H9 (cell line): ENCODE results near the gene TJP2. TPM values are rescaled to one million over a fixed set of nuclear protein-coding genes. Genes with fewer than 3 reads are reported as not detected.

ENCODE experiments used
- DNase-seq: peaks from one replicate; pipeline ENCODE4 v3.0.0-alpha.2; 2017
- H2AFZ ChIP-seq: one replicate; pipeline ENCODE4 v1.6.1; 2013; ENCODE audit warnings: mild to moderate bottlenecking, low read length, control low read depth, moderate library complexity
- H2AK5ac ChIP-seq: 2 replicates; pipeline ENCODE4 v1.6.1; 2013; ENCODE audit warnings: low read length, control low read depth, mixed read lengths; ENCODE audit not compliant: insufficient read length
- H2BK120ac ChIP-seq: one replicate; pipeline ENCODE4 v1.6.1; 2013; ENCODE audit warnings: low read depth, mild to moderate bottlenecking, low read length, control low read depth, inconsistent platforms; ENCODE audit not compliant: poor library complexity, severe bottlenecking
- H2BK12ac ChIP-seq: 2 replicates; pipeline ENCODE4 v1.6.1; 2013; ENCODE audit warnings: low read length, control low read depth, mixed read lengths, low read depth; ENCODE audit not compliant: insufficient read length
- H2BK15ac ChIP-seq: 2 replicates; pipeline ENCODE4 v1.6.1; 2013; ENCODE audit warnings: low read depth, low read length, control low read depth
- H2BK20ac ChIP-seq: one replicate; pipeline ENCODE4 v1.6.1; 2013; ENCODE audit warnings: low read depth, mild to moderate bottlenecking, low read length, control low read depth, inconsistent platforms; ENCODE audit not compliant: poor library complexity, severe bottlenecking
- H2BK5ac ChIP-seq: 2 replicates; pipeline ENCODE4 v1.6.1; 2013; ENCODE audit warnings: low read length, control low read depth, mixed read lengths; ENCODE audit not compliant: insufficient read length
- H3K14ac ChIP-seq: 2 replicates; pipeline ENCODE4 v1.6.1; 2013; ENCODE audit warnings: low read length, control low read depth; ENCODE audit not compliant: insufficient read depth
- H3K18ac ChIP-seq: 2 replicates; pipeline ENCODE4 v1.6.1; 2013; ENCODE audit warnings: low read depth, mild to moderate bottlenecking, mixed read lengths, low read length, control low read depth; ENCODE audit not compliant: insufficient read length
- H3K23ac ChIP-seq: 2 replicates; pipeline ENCODE4 v1.6.1; 2013; ENCODE audit warnings: low read length, control low read depth, mixed read lengths, low read depth; ENCODE audit not compliant: insufficient read length
- H3K23me2 ChIP-seq: 2 replicates; pipeline ENCODE4 v1.6.1; 2013; ENCODE audit warnings: low read depth, mild to moderate bottlenecking, mixed read lengths, low read length, control low read depth; ENCODE audit not compliant: insufficient read length, poor library complexity, severe bottlenecking
- H3K27ac ChIP-seq: 2 replicates; pipeline ENCODE4 v1.5.1; 2013; ENCODE audit warnings: low read length, control low read depth, mixed read lengths, low read depth; ENCODE audit not compliant: insufficient read length
- H3K27me3 ChIP-seq: 2 replicates; pipeline ENCODE4 v1.6.1; 2013; ENCODE audit warnings: low read length, control low read depth, inconsistent platforms; ENCODE audit not compliant: insufficient read depth
- H3K4ac ChIP-seq: 2 replicates; pipeline ENCODE4 v1.6.1; 2013; ENCODE audit warnings: low read depth, mild to moderate bottlenecking, control low read depth, inconsistent platforms, low read length, moderate library complexity
- H3K4me1 ChIP-seq: 2 replicates; pipeline ENCODE4 v1.6.1; 2013; ENCODE audit warnings: low read length, control low read depth, inconsistent platforms; ENCODE audit not compliant: insufficient read depth
- H3K4me2 ChIP-seq: 2 replicates; pipeline ENCODE4 v1.6.1; 2013; ENCODE audit warnings: low read length, control low read depth, mixed read lengths; ENCODE audit not compliant: insufficient read length, insufficient read depth
- H3K56ac ChIP-seq: 2 replicates; pipeline ENCODE4 v1.6.1; 2013; ENCODE audit warnings: low read depth, mild to moderate bottlenecking, mixed read lengths, low read length, control low read depth; ENCODE audit not compliant: insufficient read length
- H3K79me1 ChIP-seq: 2 replicates; pipeline ENCODE4 v1.6.1; 2013; ENCODE audit warnings: low read depth, mild to moderate bottlenecking, moderate library complexity, low read length, control low read depth, inconsistent platforms; ENCODE audit not compliant: insufficient read depth, poor library complexity, severe bottlenecking
- H3K79me2 ChIP-seq: 2 replicates; pipeline ENCODE4 v1.6.1; 2013; ENCODE audit warnings: low read length, control low read depth, inconsistent platforms; ENCODE audit not compliant: insufficient read depth
- H3K9ac ChIP-seq: 2 replicates; pipeline ENCODE4 v1.6.1; 2013; ENCODE audit warnings: low read length, control low read depth, mixed read lengths; ENCODE audit not compliant: insufficient read length; ENCODE audit errors: extremely low read depth
- H3K9me3 ChIP-seq: one replicate; pipeline ENCODE4 v1.6.1; 2013; ENCODE audit warnings: low read depth, low read length, inconsistent platforms; ENCODE audit not compliant: control insufficient read depth
- H3T11ph ChIP-seq: one replicate; pipeline ENCODE4 v1.6.1; 2013; ENCODE audit warnings: mild to moderate bottlenecking, low read length, control low read depth, inconsistent platforms
- H4K20me1 ChIP-seq: one replicate; pipeline ENCODE4 v1.6.1; 2013; ENCODE audit not compliant: control insufficient read depth, insufficient read length, insufficient read depth
- H4K5ac ChIP-seq: 2 replicates; pipeline ENCODE4 v1.6.1; 2013; ENCODE audit warnings: low read depth, mild to moderate bottlenecking, mixed read lengths, low read length, control low read depth; ENCODE audit not compliant: insufficient read length
- H4K8ac ChIP-seq: replicated peaks from 2 replicates; pipeline ENCODE4 v1.6.1; 2013; ENCODE audit warnings: low read length, control low read depth, mixed read lengths, low read depth; ENCODE audit not compliant: insufficient read length
- H4K91ac ChIP-seq: 2 replicates; pipeline ENCODE4 v1.6.1; 2013; ENCODE audit warnings: low read depth, mild to moderate bottlenecking, moderate library complexity, mixed read lengths, low read length, control low read depth; ENCODE audit not compliant: insufficient read length
- H3K27ac Mint-ChIP-seq, 3 experiments: 2 replicates in 2 of 3; 3 replicates in 1 of 3; pipeline ENCODE4 v1.8.0; 2020 to 2021; ENCODE audit warnings: mixed read lengths in 3 of 3, mild to moderate bottlenecking in 1 of 3, moderate library complexity in 1 of 3
- H3K27me3 Mint-ChIP-seq: 2 replicates; pipeline ENCODE4 v1.8.0; 2021; ENCODE audit warnings: low read depth, mild to moderate bottlenecking, moderate library complexity, mixed read lengths
- H3K36me3 Mint-ChIP-seq, 3 experiments: 2 replicates in 2 of 3; 3 replicates in 1 of 3; pipeline ENCODE4 v1.8.0; 2020 to 2021; ENCODE audit warnings: low read depth in 3 of 3, mixed read lengths in 3 of 3; ENCODE audit not compliant: insufficient read depth in 1 of 3
- H3K4me1 Mint-ChIP-seq, 2 experiments: 2 replicates each; pipeline ENCODE4 v1.8.0; 2020; ENCODE audit warnings: mixed read lengths in 2 of 2
- H3K4me3 Mint-ChIP-seq, 2 experiments: 2 replicates in 1 of 2; 3 replicates in 1 of 2; pipeline ENCODE4 v1.8.0; 2020 to 2021; ENCODE audit warnings: mild to moderate bottlenecking in 2 of 2, mixed read lengths in 2 of 2, moderate library complexity in 1 of 2
- H3K9me3 Mint-ChIP-seq, 2 experiments: 2 replicates in 1 of 2; 3 replicates in 1 of 2; pipeline ENCODE4 v1.8.0; 2020; ENCODE audit warnings: mild to moderate bottlenecking in 2 of 2, mixed read lengths in 2 of 2, moderate library complexity in 1 of 2
- CTCF ChIP-seq: fragments of 200-600 bp; sonication (generic); conservative IDR thresholded peaks from 3 replicates; pipeline ENCODE4 v1.8.0; 2021; ENCODE audit warnings: antibody characterized with exemption, mild to moderate bottlenecking
- WGBS: extraction: QIAGEN DNeasy Blood & Tissue Kit; methylation state at CpG from one replicate; pipeline ENCODE4 v1.1.7; 2013; ENCODE audit warnings: missing lambda C conversion rate, low lambda C conversion rate, mixed read lengths; ENCODE audit not compliant: insufficient read length; ENCODE audit errors: extremely low coverage; 5-methylcytosine and 5-hydroxymethylcytosine counted together
- total RNA-seq: library from RNA; stranded (reverse); gene quantifications from 2 replicates; pipeline ENCODE4 v1.2.1, GENCODE V29; 2021

Gene TJP2
- total RNA-seq, 1 experiment from 2014 or later: 130 TPM

- Histone ChIP-seq H4K5ac (no peak overlapping the region), H3K9ac (no peak overlapping the region), H3K79me1 (no peaks in the 10 kb centered on the region), H2AFZ (no peak overlapping the region), H2BK15ac (no peak overlapping the region), H3K4me2 (no peak overlapping the region), H3K79me2 (no peaks in the 10 kb centered on the region), H3K18ac (no peak overlapping the region), H3K4ac (no peak overlapping the region), H3T11ph (no peak overlapping the region), H3K56ac (no peak overlapping the region), H3K4me1 (no peaks in the 10 kb centered on the region; the same call in 1 of the 2 replicates), H4K20me1 (no peaks in the 10 kb centered on the region), H3K23me2 (no peaks in the 10 kb centered on the region), H3K27me3 (no peaks in the 10 kb centered on the region), H2BK120ac (no peak overlapping the region), H3K27ac (no peak overlapping the region), H2BK5ac (no peak overlapping the region), H2BK12ac (no peak overlapping the region), H4K8ac (no peak overlapping the region), H2AK5ac (no peak overlapping the region), H3K23ac (no peak overlapping the region), H3K9me3 (no peaks in the 10 kb centered on the region), H2BK20ac (no peak overlapping the region), H4K91ac (no peak overlapping the region), H3K14ac (no peak overlapping the region)
- no CpG with 5 or more reads among the region's 8 CpGs for WGBS
- no peak overlapping the region for H3K4me3 Mint-ChIP-seq
- H3K4me1 Mint-ChIP-seq: peaks cover 12 to 20% of the 10 kb centered on the region in 2 experiments
- peak overlapping the region; percentile 16 to 99 (median 94); a peak in 4 of 7 replicates for H3K27ac Mint-ChIP-seq
- TF ChIP-seq CTCF: no peak
- no peaks in the 10 kb centered on the region for H3K27me3 Mint-ChIP-seq
- H3K9me3 Mint-ChIP-seq: no peaks in the 10 kb centered on the region
- DNase-seq: no peak
- H3K36me3 Mint-ChIP-seq: peaks cover 28 to 68% (median 34%) of the 10 kb centered on the region in 3 experiments; a peak in 6 of 7 replicates
These were observed 48.9 kb downstream of the TJP2 start for GRCh38 chr9:69222970-69223369.
